ENCODE data around the gene ZCWPW2.

ZCWPW2 gene

DNA sequence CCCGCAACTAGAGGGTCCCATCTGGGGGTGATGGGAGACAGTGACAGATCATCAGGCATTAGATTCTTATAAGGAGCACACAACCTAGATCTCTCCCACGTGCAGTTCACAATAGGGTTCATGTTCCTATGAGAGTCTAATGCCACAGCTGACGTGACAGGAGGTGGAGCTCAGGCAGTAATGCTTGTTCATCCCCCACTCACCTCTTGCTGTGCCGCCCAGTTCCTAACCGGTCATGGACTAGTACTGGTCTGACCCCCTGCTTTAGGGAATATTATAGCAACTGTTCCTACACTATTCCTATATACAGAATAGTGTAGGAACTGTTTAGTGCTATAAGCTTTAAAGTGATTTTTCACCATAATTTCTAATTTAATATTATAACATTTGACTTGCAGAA, 128.2 kb downstream of the ZCWPW2 start:
- H3K27ac ChIP-seq = no peak overlapping the region
- TF ChIP-seq, protein P1, sequence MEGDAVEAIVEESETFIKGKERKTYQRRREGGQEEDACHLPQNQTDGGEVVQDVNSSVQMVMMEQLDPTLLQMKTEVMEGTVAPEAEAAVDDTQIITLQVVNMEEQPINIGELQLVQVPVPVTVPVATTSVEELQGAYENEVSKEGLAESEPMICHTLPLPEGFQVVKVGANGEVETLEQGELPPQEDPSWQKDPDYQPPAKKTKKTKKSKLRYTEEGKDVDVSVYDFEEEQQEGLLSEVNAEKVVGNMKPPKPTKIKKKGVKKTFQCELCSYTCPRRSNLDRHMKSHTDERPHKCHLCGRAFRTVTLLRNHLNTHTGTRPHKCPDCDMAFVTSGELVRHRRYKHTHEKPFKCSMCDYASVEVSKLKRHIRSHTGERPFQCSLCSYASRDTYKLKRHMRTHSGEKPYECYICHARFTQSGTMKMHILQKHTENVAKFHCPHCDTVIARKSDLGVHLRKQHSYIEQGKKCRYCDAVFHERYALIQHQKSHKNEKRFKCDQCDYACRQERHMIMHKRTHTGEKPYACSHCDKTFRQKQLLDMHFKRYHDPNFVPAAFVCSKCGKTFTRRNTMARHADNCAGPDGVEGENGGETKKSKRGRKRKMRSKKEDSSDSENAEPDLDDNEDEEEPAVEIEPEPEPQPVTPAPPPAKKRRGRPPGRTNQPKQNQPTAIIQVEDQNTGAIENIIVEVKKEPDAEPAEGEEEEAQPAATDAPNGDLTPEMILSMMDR (conservative IDR thresholded peaks at IDR 0.05) = no peak

DNA sequence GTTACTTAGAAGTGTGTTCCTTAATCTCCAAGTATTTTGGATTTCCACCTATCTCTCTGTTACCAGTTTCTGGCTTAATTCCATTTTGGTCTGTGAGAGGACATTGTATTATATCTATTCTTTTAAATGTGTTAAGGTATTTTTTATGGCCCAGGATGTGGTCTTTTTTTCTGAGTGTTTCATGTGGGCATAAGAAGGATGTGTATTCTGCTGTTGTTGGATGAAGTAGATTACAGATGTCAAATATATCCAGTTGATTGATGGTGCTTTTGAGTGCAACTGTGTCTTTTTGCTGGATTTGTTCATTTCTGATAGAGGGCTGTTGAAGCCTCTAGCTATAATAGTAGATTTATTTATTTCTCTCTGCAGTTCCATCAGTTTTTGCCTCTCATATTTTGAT, 136.6 kb downstream of the ZCWPW2 start:
- TF ChIP-seq, protein P1 (conservative IDR thresholded peaks at IDR 0.05) = no peak

DNA sequence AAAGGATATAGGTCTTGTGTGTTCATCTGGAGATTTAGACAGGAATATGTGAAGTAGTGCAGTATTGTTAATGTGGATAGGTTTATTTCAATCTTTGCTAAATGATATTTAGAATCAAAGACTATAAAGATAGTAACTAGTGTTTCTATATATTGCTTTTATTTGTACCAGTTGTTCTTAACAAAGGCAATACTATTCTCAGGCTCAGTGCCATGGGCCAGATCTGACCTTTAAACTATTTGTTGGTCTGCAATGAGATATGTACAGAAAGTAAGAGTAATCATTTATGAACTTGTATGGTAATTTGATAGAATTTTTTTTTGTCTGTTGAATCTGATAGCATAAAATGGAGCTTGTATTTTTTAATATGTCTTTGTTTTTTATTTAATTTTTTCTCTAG, 146.8 kb downstream of the ZCWPW2 start:
- no peak overlapping the region for H3K27ac ChIP-seq
- TF ChIP-seq, protein P1 (conservative IDR thresholded peaks at IDR 0.05) = no peak

More for the DNA sequence above, 136.6 kb downstream of the ZCWPW2 start:
- no peak overlapping the region for H3K27ac ChIP-seq

DNA sequence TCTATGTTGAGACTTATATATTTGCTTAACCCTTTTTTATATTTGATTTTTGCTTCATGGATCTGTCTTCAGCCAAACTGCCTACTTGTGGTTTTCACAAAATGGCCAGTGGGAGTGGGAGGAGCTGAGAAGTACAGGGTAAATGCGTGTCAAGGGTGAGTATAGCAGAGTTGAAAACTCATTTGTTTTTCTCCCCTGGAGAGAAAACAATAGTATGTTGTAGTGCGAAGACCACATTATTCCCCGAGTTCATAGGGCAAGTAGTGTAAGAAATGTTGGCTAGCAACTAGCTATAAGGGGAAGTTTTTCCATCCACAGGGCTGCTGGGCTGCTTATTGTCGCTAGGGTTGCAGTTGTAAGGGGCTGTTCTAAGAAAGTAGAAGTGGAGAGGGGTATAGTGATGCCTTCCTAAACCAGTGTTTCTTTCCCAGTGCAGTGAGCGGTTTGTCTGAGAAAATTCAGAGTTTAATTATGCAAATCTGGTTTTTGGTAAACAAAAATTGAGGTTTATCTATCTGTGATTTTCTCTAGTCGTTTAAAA, 153.9 kb downstream of the ZCWPW2 start:
- TF ChIP-seq, protein P1 (conservative IDR thresholded peaks at IDR 0.05) = no peak

DNA sequence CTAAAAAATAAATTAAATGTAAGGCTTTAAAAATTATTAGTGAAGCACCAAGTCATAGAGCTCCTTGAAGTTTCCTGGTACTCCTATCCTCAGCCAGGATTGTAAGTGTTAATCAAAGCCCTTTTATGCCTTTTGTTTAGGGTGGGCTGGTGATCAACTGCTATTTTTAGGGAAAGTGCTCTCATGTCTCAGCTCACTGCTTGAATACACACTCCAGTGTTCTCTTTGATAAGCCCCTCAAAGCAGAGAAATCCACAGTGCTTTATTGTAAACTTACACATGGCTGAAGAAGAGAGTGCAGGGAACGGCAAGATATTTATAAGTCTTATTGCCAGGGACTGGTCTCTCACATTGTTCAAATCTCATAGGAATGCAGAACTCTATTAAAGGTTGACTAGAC, 156.5 kb downstream of the ZCWPW2 start:
- no peak overlapping the region for H3K27ac ChIP-seq
- TF ChIP-seq, protein P1 (conservative IDR thresholded peaks at IDR 0.05) = no peak

More for the DNA sequence above, 153.9 kb downstream of the ZCWPW2 start:
- H3K27ac ChIP-seq = no peak overlapping the region

DNA sequence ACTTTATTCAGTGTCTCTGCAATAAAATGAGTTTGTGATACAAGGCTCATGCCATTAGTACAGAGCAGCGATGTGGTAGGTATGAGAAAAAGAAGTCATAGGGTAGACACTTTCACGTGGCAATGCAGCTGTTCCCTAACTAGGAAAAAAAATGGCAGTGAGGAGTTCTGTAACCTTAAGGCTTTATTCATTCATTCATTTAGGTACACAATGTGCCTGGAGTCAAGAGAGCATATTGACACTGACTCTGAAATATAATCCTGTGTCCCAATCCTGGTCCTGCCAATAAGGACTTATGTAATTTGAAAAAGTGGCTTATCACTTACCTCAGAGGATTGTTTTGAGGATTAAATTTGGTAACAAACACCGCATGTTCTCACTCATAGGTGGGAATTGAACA, 173.1 kb downstream of the ZCWPW2 start:
- TF ChIP-seq, protein P1 (conservative IDR thresholded peaks at IDR 0.05) = no peak

DNA sequence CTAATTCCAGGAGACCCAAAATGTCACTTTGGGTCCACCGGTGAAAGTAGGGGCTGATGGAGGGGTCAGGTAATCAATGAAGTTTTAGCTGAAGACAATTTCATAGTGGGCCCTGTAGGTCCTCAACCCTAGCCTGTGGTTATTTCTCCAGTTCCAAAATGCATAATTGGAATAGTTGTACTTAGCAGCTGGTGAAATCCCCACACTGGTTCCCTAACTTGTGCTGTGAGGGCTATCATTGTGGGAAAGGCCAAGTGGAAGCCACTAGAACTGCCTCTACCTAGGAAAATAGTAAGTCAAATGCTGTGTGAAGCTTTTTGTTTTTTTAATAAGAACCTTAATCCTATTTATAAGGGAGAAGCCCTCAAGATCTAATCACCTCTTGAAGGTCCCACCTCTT, 193.8 kb downstream of the ZCWPW2 start:
- TF ChIP-seq, protein P1 (conservative IDR thresholded peaks at IDR 0.05) = no peak
- H3K27ac ChIP-seq = no peak overlapping the region

More for the DNA sequence above, 173.1 kb downstream of the ZCWPW2 start:
- H3K27ac ChIP-seq = no peak overlapping the region
